ENCODE measurements around the gene PARD3B. TPM values are rescaled to one million over a fixed set of nuclear protein-coding genes. Genes with fewer than 3 reads are reported as not detected.

PARD3B gene
- total RNA-seq, 1 experiment from 2014 or later: 7.6 TPM

GRCh38 chr2:205337274-205337673 is 792.0 kb downstream of the PARD3B start:
- Histone ChIP-seq H3K9me3 (ENCODE audit: low read depth, low read length, poor library complexity, severe bottlenecking) (no peaks in the 10 kb centered on the region), H3K4me3 (ENCODE audit: low read depth, low read length, poor library complexity, severe bottlenecking) (no peak overlapping the region), H3K27me3 (replicated peaks; ENCODE audit: insufficient read depth, low read depth, low read length, poor library complexity) (no peaks in the 10 kb centered on the region), H3K27ac (ENCODE audit: low read depth, low read length, poor library complexity, severe bottlenecking) (no peak overlapping the region), H3K36me3 (ENCODE audit: insufficient read depth, low read length, poor library complexity, severe bottlenecking) (no peaks in the 10 kb centered on the region), H3K4me1 (ENCODE audit: insufficient read depth, low read length, poor library complexity, severe bottlenecking) (no peaks in the 10 kb centered on the region)
- intact Hi-C loops (cut with micrococcal nuclease; ENCODE audit: unreplicated experiment): no loop called here
- POLR2A ChIA-PET (ENCODE audit: low non-redundant PET): no interaction called here
- no peak for DNase-seq (ENCODE audit: low spot score)
- TF ChIP-seq CTCF (conservative IDR thresholded peaks at IDR 0.05; ENCODE audit: low read depth, low read length) (no peak), EZH2 (IDR thresholded peaks at IDR 0.05; ENCODE audit: borderline replicate concordance, low read depth, low read length, poor library complexity, severe bottlenecking) (no peak)
- CTCF ChIA-PET: no interaction called here
- no TSS peak for BruUV-seq (replicated peaks)

- ChIA-PET POLR2A (ENCODE audit: low non-redundant PET) (no interaction called here), CTCF (no interaction called here)
- H3K36me3 ChIP-seq (ENCODE audit: insufficient read depth, low read length, poor library complexity, severe bottlenecking): no peaks in the 10 kb centered on the region
- no peaks in the 10 kb centered on the region for H3K27me3 ChIP-seq (replicated peaks; ENCODE audit: insufficient read depth, low read depth, low read length, poor library complexity)
- no peak for TF ChIP-seq CTCF (conservative IDR thresholded peaks at IDR 0.05; ENCODE audit: low read depth, low read length)
- TF ChIP-seq EZH2 (IDR thresholded peaks at IDR 0.05; ENCODE audit: borderline replicate concordance, low read depth, low read length, poor library complexity, severe bottlenecking): no peak
- no peak for DNase-seq (ENCODE audit: low spot score)
- no peaks in the 10 kb centered on the region for H3K4me1 ChIP-seq (ENCODE audit: insufficient read depth, low read length, poor library complexity, severe bottlenecking)
- no peaks in the 10 kb centered on the region for H3K9me3 ChIP-seq (ENCODE audit: low read depth, low read length, poor library complexity, severe bottlenecking)
- H3K4me3 ChIP-seq (ENCODE audit: low read depth, low read length, poor library complexity, severe bottlenecking): no peak overlapping the region
- no TSS peak for BruUV-seq (replicated peaks)
- H3K27ac ChIP-seq (ENCODE audit: low read depth, low read length, poor library complexity, severe bottlenecking): no peak overlapping the region
- intact Hi-C loops (cut with micrococcal nuclease; ENCODE audit: unreplicated experiment): no loop called here
These were observed 792.9 kb downstream of the PARD3B start for GRCh38 chr2:205338156-205338555.

- no peaks in the 10 kb centered on the region for H3K9me3 ChIP-seq (ENCODE audit: low read depth, low read length, poor library complexity, severe bottlenecking)
- TF ChIP-seq EZH2 (IDR thresholded peaks at IDR 0.05; ENCODE audit: borderline replicate concordance, low read depth, low read length, poor library complexity, severe bottlenecking) (no peak), CTCF (conservative IDR thresholded peaks at IDR 0.05; ENCODE audit: low read depth, low read length) (no peak)
- no peak overlapping the region for H3K4me3 ChIP-seq (ENCODE audit: low read depth, low read length, poor library complexity, severe bottlenecking)
- H3K4me1 ChIP-seq (ENCODE audit: insufficient read depth, low read length, poor library complexity, severe bottlenecking): no peaks in the 10 kb centered on the region
- intact Hi-C loops (cut with micrococcal nuclease; ENCODE audit: unreplicated experiment): no loop called here
- no peak for DNase-seq (ENCODE audit: low spot score)
- H3K27me3 ChIP-seq (replicated peaks; ENCODE audit: insufficient read depth, low read depth, low read length, poor library complexity): no peaks in the 10 kb centered on the region
- ChIA-PET CTCF (no interaction called here), POLR2A (ENCODE audit: low non-redundant PET) (no interaction called here)
- BruUV-seq (replicated peaks): no TSS peak
- no peak overlapping the region for H3K27ac ChIP-seq (ENCODE audit: low read depth, low read length, poor library complexity, severe bottlenecking)
- H3K36me3 ChIP-seq (ENCODE audit: insufficient read depth, low read length, poor library complexity, severe bottlenecking): no peaks in the 10 kb centered on the region
These were observed 797.8 kb downstream of the PARD3B start for GRCh38 chr2:205343103-205343502.

All from A673 (cell line).